Suppressor macrophage treated with lipopolysaccharide for 4 hours (primary cell): ENCODE results near the gene ASMT.
A peak's percentile ranks its signal among the peaks of the same experiment; 100 is the strongest.
"Not testable (repeated sequence)": the region's sequence is repeated elsewhere in the genome, so short reads cannot be mapped to it uniquely, and the experiment has no call there.

Experiments used
- DNase-seq: peaks from one replicate; pipeline ENCODE4 v3.0.0-alpha.2; 2020

Gene ASMT

DNA sequence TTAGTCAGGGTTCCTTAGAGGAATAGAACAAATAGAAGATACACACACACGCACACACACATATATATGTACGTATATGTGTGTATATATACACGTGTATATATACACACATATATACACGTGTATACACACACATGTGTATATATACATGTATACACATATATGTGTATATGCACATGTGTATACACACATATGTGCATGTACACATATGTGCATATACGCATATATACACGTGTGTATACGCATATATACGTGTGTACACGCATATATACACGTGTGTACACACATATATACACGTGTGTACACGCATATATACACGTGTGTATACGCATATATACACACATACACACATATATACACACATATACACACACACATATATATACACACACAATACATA lies 41.5 kb downstream of the ASMT start:
- DNase-seq, result no peak

DNA sequence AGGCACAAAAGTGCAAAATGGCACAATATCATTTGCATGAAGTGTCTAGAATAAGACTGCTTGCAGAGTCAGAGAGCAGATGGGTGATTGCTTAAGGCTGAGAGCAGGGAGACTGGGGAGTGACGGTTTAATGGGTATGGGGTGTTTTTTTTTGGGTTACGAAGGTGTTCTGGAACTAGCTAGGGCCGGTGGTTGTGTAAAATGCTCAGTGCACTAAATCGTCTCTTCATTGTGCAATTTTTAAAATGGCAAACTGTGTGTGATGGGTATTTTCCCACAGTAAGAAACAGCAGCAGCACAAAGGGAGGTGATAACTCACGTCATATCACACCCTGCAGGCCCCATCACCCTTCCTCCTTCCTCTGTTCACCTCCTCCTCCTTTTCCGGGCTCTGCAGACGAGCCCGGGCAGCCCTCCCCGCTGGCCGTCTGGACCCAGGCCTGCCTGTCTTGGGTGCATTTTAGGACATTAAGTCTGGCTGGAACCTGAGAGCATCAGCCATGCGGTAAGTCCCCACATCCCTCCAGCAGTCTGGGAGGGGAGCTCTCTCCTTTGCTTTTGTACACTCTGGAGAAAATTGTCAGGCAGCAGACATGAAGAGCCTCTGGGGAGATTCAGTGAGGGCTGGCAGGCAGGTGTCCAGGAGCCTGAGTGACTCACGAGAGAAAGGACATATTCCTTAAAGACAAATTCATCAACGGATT lies 42.7 kb downstream of the ASMT start:
- DNase-seq, result peak; percentile 12

GRCh38 chrX:1658071-1658491 lies 43.2 kb downstream of the ASMT start:
- no peak for DNase-seq

GRCh38 chrX:1659664-1660461 lies 45.0 kb downstream of the ASMT start:
- DNase-seq, result no peak

GRCh38 chrX:1661048-1661921 lies 46.4 kb downstream of the ASMT start:
- peak; percentile 47 for DNase-seq

- DNase-seq, result no peak
Measured at GRCh38 chrX:1661922-1662221, 47.0 kb downstream of the ASMT start.

DNA sequence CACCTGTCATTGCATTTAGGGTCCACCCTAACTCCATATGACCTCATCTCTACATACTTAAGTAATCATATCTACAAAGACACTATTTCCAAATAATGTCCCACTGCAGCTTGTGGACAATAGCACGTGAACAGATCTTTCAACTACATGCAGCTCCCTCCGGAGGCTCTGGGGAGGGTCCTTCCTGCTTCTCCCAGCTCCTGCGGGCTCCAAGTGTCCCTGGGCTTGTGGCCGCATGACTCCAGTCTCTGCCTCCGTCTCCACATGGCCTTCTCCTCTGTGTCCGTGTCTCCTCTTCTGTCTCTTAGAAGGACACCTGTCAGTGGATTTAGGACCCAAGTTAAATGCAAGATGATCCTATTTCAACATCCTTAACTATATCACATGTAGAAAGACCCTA lies 52.7 kb downstream of the ASMT start:
- no peak for DNase-seq

DNA sequence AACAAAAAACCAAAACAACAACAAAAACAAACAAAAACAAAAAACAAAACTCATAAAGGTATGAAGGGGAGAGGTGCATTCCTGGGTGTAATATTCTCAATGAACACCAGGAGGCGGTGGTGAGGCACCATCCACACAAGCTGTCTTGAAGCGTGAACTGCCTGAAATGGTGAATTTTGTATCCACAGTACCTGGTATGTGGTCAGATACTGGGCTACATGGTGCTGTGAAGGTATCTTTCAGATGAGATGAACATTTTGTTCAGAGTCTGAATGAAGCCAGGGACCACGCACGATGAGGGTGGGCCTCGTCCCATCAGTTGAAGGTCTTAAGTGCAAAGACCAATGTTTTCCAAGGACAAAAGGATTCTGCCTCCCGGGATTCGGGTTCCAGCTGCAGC lies 58.5 kb downstream of the ASMT start:
- DNase-seq, result peak; percentile 57

GRCh38 chrX:1676866-1677265 lies 62.0 kb downstream of the ASMT start:
- DNase-seq, result no peak

DNA sequence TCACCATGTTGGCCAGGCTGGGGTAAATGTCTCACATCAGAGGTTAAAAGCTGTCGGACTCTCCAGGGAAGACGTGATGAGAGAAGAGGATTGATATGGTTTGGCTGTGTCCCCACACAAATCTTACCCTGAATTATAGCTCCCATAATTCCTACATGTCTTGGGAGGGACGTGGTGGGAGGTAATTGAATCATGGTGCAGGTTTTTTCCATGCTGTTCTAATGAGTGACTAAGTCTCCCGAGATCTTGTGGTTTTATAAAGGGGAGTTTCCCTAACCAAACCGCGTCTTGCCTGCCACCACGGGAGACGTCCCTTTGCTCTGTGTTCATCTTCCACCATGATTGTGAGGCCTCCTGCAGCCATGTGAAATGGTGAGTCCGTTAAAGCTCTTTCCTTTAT lies 64.4 kb downstream of the ASMT start:
- peak; percentile 56 for DNase-seq

DNA sequence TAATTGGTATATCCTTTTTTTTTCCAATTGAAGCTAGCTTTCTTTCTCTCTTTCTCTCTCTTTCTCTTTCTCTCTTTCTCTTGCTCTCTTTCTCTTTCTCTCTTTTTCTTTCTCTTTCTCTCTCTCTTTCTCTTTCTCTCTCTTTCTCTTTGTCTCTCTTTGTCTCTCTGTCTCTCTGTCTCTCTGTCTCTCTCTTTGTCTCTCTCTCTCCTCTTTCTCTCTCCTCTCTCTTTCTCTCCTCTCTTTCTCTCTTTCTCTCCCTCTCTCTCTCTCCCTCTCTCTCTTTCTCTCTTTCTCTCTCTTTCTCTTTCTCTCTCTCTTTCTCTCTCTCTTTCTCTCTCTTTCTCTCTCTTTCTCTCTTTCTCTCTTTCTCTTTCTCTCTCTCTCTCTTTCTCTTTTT lies 66.6 kb downstream of the ASMT start:
- no peak for DNase-seq

GRCh38 chrX:1681856-1682255 lies 67.0 kb downstream of the ASMT start:
- DNase-seq, result peak; percentile 13

- not testable (repeated sequence) for DNase-seq
Measured at GRCh38 chrX:1682501-1682900, 67.6 kb downstream of the ASMT start.

GRCh38 chrX:1684883-1685282 lies 70.0 kb downstream of the ASMT start:
- DNase-seq, result not testable (repeated sequence)

DNA sequence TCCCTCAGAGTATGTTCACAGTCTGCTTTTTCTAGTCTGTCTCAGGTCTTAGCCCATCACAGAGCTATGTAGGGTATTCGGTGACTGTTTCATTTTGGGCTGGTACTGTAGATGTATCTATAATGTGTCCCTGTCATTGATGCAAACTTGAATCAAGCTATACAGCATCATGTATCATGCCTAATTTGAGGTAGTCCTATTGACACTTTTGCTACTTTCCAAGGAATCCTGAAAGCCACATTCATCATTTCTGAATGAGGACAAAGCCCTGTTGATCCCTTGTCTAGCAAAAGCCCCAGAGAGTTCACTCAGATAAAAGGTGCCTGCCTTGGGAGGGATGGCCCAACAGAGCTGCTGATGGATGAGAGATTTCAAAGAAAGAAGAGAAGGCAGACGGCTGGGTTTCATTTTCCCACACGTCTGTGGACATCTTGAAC lies 70.6 kb downstream of the ASMT start:
- DNase-seq, result not testable (repeated sequence)

DNA sequence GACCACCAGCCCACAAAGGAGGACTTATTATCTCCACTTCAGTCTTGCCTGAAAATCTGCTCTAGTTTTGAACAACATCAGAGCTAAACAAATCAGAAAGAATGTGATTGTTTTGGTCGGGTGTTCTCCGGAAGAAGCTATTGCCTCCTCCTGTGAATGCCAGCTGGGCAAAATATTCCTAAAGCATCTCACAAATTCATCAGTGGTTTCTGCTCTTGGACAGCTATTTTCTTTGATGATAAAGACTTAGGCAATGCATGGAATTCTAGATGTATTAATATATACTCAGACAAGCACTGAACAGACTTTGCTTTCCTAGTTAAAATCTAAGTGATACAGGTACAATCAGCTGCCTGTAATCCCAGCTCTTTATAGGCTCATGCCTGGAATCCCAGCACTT lies 71.8 kb downstream of the ASMT start:
- no peak for DNase-seq
